Fibroblast of lung (primary cell): ENCODE measurements around the gene TASP1. TPM values are rescaled to one million over a fixed set of nuclear protein-coding genes. Genes with fewer than 3 reads are reported as not detected.

Source experiments
- DNase-seq, 2 donors: peaks; one replicate each; pipeline versions ENCODE4 v3.0.0 to v3.0.0-alpha.2; 2010; ENCODE audit warnings: low read depth in 2 of 2
- H2AFZ ChIP-seq: 2 replicates; pipeline ENCODE4 v1.5.1; 2012; ENCODE audit warnings: low read length, control low read depth, inconsistent platforms
- H3K27ac ChIP-seq: 2 replicates; pipeline ENCODE4 v1.5.1; 2011; ENCODE audit warnings: low read length, control low read depth; ENCODE audit not compliant: insufficient read depth
- H3K27me3 ChIP-seq: 2 replicates; pipeline ENCODE4 v1.5.1; 2011; ENCODE audit warnings: mild to moderate bottlenecking, low read length; ENCODE audit not compliant: control insufficient read depth, insufficient read depth
- H3K36me3 ChIP-seq: 2 replicates; pipeline ENCODE4 v1.5.1; 2011; ENCODE audit warnings: low read length; ENCODE audit not compliant: control insufficient read depth, insufficient read depth
- H3K4me1 ChIP-seq: 2 replicates; pipeline ENCODE4 v1.5.1; 2011; ENCODE audit warnings: low read length; ENCODE audit not compliant: control insufficient read depth, insufficient read depth; ENCODE audit errors: extremely low read depth
- H3K4me2 ChIP-seq: 2 replicates; pipeline ENCODE4 v1.5.1; 2011; ENCODE audit warnings: low read length, control low read depth; ENCODE audit not compliant: insufficient read depth; ENCODE audit errors: extremely low read depth
- H3K4me3 ChIP-seq, 4 experiments: fragments of 200-600 bp in 1 of 4; sonication (generic) in 1 of 4; replicated peaks in 1 of 4; 2 replicates each; pipeline ENCODE4 v1.5.1; 2011 to 2016; ENCODE audit warnings: low read length in 4 of 4, low read depth in 3 of 4, mild to moderate bottlenecking in 3 of 4, control low read depth in 2 of 4, inconsistent platforms in 1 of 4, mixed read lengths in 1 of 4; ENCODE audit not compliant: insufficient read depth in 1 of 4; ENCODE audit errors: control extremely low read depth in 1 of 4
- H3K79me2 ChIP-seq: 2 replicates; pipeline ENCODE4 v1.5.1; 2012; ENCODE audit warnings: mild to moderate bottlenecking, low read length, inconsistent platforms; ENCODE audit not compliant: control insufficient read depth, insufficient read depth
- H3K9ac ChIP-seq: 2 replicates; pipeline ENCODE4 v1.5.1; 2011; ENCODE audit warnings: mild to moderate bottlenecking, low read length, control low read depth; ENCODE audit not compliant: insufficient read depth
- H3K9me3 ChIP-seq: 2 replicates; pipeline ENCODE4 v1.5.1; 2012; ENCODE audit warnings: low read depth, low read length; ENCODE audit not compliant: control insufficient read depth, insufficient read depth
- H4K20me1 ChIP-seq: 2 replicates; pipeline ENCODE4 v1.5.1; 2011; ENCODE audit warnings: low read length; ENCODE audit not compliant: control insufficient read depth, insufficient read depth; ENCODE audit errors: extremely low read depth
- CTCF ChIP-seq, 2 donors: IDR thresholded peaks in 1 of 2; conservative IDR thresholded peaks in 1 of 2; 1 replicate in 1 of 2; 2 replicates in 1 of 2; pipeline ENCODE4 v1.5.1; 2011 to 2012; ENCODE audit warnings: low read length in 2 of 2, control low read depth in 1 of 2, inconsistent platforms in 1 of 2, low read depth in 1 of 2, mild to moderate bottlenecking in 1 of 2
- EZH2 ChIP-seq: IDR thresholded peaks from 2 replicates; pipeline ENCODE4 v1.5.1; 2012; ENCODE audit warnings: low read length, control low read depth, mild to moderate bottlenecking; ENCODE audit errors: missing control alignments
- polyA plus RNA-seq, 2 donors: library from polyadenylated mRNA; depleted of rRNA in 1 of 2; stranded (reverse) in 1 of 2; unstranded in 1 of 2; fragments of >200 nt; gene quantifications; 2 replicates each; pipeline ENCODE4 v1.2.1, GENCODE V29; 2011 to 2012; ENCODE audit warnings: missing spikeins in 1 of 2
- total RNA-seq: library from RNA; depleted of rRNA; stranded (reverse); fragments of >200 nt; gene quantifications from 2 replicates; pipeline ENCODE4 v1.2.1, GENCODE V29; 2014

TASP1 gene
- total and polyA plus RNA-seq, 2 donors (not counting 1 experiment from before 2014, with no cell fraction given) = 6.3 to 13.6 TPM

GRCh38 chr20:13342469-13343242, 296.1 kb downstream of the TASP1 start:
- H3K27me3 ChIP-seq = no peaks in the 10 kb centered on the region
- H3K4me1 ChIP-seq = no peaks in the 10 kb centered on the region
- H3K27ac ChIP-seq = no peak overlapping the region
- H3K4me3 ChIP-seq = no peak overlapping the region
- H3K4me2 ChIP-seq = no peak overlapping the region
- no peaks in the 10 kb centered on the region for H3K9me3 ChIP-seq
- TF ChIP-seq CTCF (conservative IDR thresholded peaks at IDR 0.05 in 1 of 2, IDR thresholded peaks at IDR 0.05 in 1 of 2; ENCODE audit: low read depth in 1 of 2, low read length in 2 of 2) = no peak
- TF ChIP-seq EZH2 = no peak
- no peaks in the 10 kb centered on the region for H3K79me2 ChIP-seq
- no peak overlapping the region for H3K9ac ChIP-seq
- H3K36me3 ChIP-seq = no peaks in the 10 kb centered on the region
- peak in 1 of 2 donors; percentile 42 for DNase-seq
- H4K20me1 ChIP-seq = no peaks in the 10 kb centered on the region
- no peak overlapping the region for H2AFZ ChIP-seq

GRCh38 chr20:13341737-13342393, 296.9 kb downstream of the TASP1 start:
- peak in 1 of 2 donors; percentile 19 for DNase-seq
- Histone ChIP-seq H2AFZ (no peak overlapping the region), H3K4me2 (no peak overlapping the region), H3K4me1 (no peaks in the 10 kb centered on the region), H3K9me3 (no peaks in the 10 kb centered on the region), H3K9ac (no peak overlapping the region), H3K27ac (no peak overlapping the region), H3K4me3 (no peak overlapping the region), H3K36me3 (no peaks in the 10 kb centered on the region), H3K27me3 (no peaks in the 10 kb centered on the region), H3K79me2 (no peaks in the 10 kb centered on the region), H4K20me1 (no peaks in the 10 kb centered on the region)
- no peak for TF ChIP-seq CTCF (conservative IDR thresholded peaks at IDR 0.05 in 1 of 2, IDR thresholded peaks at IDR 0.05 in 1 of 2; ENCODE audit: low read depth in 1 of 2, low read length in 2 of 2)
- TF ChIP-seq EZH2 = no peak

- no peak overlapping the region for H3K4me2 ChIP-seq
- H4K20me1 ChIP-seq = no peaks in the 10 kb centered on the region
- H3K79me2 ChIP-seq = no peaks in the 10 kb centered on the region
- H3K9me3 ChIP-seq = no peaks in the 10 kb centered on the region
- H3K27me3 ChIP-seq = no peaks in the 10 kb centered on the region
- H3K27ac ChIP-seq = no peak overlapping the region
- TF ChIP-seq CTCF (conservative IDR thresholded peaks at IDR 0.05 in 1 of 2, IDR thresholded peaks at IDR 0.05 in 1 of 2; ENCODE audit: low read depth in 1 of 2, low read length in 2 of 2) (no peak), EZH2 (no peak)
- no peak for DNase-seq
- H2AFZ ChIP-seq = no peak overlapping the region
- H3K4me3 ChIP-seq = no peak overlapping the region
- H3K36me3 ChIP-seq = no peaks in the 10 kb centered on the region
- H3K4me1 ChIP-seq = no peaks in the 10 kb centered on the region
- no peak overlapping the region for H3K9ac ChIP-seq
Observed at GRCh38 chr20:13340088-13340487, 298.6 kb downstream of the TASP1 start.
